Activated T-helper 1 cell treated with anti-CD3 and anti-CD28 coated beads, Interleukin-12 subunit alpha, Interleukin-12 subunit beta, Interleukin-2, Interleukin-4 antibody, amounts not matched to agents 30 ng/mL and 10 ng/mL and 1 ng/mL, durations not matched to agents 14 hours and 24 hours and 36 hours (primary cell): ENCODE measurements around the gene CTU1. TPM values are rescaled to one million over a fixed set of nuclear protein-coding genes. Genes with fewer than 3 reads are reported as not detected.

Experiments
- DNase-seq: peaks from one replicate; pipeline ENCODE4 v3.0.0; 2021; ENCODE audit warnings: low spot score
- H3K27ac Mint-ChIP-seq: one replicate; pipeline ENCODE4 v1.8.0; 2021; ENCODE audit warnings: mild to moderate bottlenecking, mixed read lengths
- H3K27me3 Mint-ChIP-seq: one replicate; pipeline ENCODE4 v1.8.0; 2022; ENCODE audit warnings: mild to moderate bottlenecking, moderate library complexity, mixed read lengths; ENCODE audit not compliant: insufficient read depth
- H3K36me3 Mint-ChIP-seq: one replicate; pipeline ENCODE4 v1.8.0; 2021; ENCODE audit warnings: low read depth, mixed read lengths
- H3K4me1 Mint-ChIP-seq: one replicate; pipeline ENCODE4 v1.8.0; 2021; ENCODE audit warnings: low read depth, mixed read lengths
- H3K4me3 Mint-ChIP-seq: one replicate; pipeline ENCODE4 v1.8.0; 2021; ENCODE audit warnings: mild to moderate bottlenecking, moderate library complexity, mixed read lengths
- H3K9me3 Mint-ChIP-seq: one replicate; pipeline ENCODE4 v1.8.0; 2021; ENCODE audit warnings: mixed read lengths
- intact Hi-C: fragments of 100-400 bp; cut with micrococcal nuclease; formaldehyde crosslinking; loops from one replicate; pipeline ENCODE4 v1.15.1; 2024
- total RNA-seq: library from RNA; stranded (reverse); gene quantifications from 2 replicates; pipeline ENCODE4 v1.2.3, GENCODE V29; 2022

CTU1 gene
- total RNA-seq, 1 donor from 2014 or later: 12.5 TPM

DNA sequence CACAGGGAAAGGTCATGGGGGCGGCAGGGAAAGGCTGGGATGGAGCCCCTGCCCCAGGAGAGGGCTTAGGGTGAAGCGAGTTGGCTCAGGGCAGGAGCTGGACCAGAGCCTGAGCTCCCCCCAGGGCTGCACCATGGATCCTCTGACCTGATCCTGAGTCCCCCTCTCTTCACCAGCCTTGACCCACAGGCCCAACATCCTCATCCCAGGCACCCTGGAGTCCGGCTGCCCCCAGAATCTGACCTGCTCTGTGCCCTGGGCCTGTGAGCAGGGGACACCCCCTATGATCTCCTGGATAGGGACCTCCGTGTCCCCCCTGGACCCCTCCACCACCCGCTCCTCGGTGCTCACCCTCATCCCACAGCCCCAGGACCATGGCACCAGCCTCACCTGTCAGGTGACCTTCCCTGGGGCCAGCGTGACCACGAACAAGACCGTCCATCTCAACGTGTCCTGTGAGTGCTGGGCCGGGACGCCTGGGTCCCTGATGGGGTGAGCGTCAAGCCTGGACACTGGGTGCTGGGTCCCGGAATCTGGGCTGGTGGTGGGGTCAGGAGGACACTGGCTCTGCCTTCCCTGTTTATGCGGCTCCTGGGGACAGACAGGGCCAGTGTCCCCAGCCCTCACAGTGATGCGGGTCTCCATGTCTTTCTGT is 17.3 kb upstream of the CTU1 start:
- H3K9me3 Mint-ChIP-seq: no peaks in the 10 kb centered on the region
- H3K36me3 Mint-ChIP-seq: no peaks in the 10 kb centered on the region
- peaks cover 11% of the 10 kb centered on the region for H3K27me3 Mint-ChIP-seq
- no peak overlapping the region for H3K4me3 Mint-ChIP-seq
- peaks cover 39% of the 10 kb centered on the region for H3K4me1 Mint-ChIP-seq
- intact Hi-C loops: no loop called here
- H3K27ac Mint-ChIP-seq: no peak overlapping the region
- DNase-seq: no peak

DNA sequence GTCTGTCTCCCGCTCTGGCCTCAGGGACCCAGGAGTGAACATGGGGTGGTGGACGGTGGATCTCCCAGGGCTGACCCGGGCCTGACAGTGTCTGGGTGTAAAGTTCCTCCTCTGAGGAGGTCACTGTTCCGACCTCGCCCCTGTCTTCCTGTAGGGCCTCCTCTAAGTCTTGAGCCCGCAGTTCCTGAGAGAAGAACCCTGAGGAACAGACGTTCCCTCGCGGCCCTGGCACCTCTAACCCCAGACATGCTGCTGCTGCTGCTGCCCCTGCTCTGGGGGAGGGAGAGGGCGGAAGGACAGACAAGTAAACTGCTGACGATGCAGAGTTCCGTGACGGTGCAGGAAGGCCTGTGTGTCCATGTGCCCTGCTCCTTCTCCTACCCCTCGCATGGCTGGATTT is 16.5 kb upstream of the CTU1 start, which contains the start of gene SIGLEC9:
SIGLEC9 (plus strand) TSS at position 178 of the 400 bp plus-strand sequence; CDS start at position 247, 69 bp downstream.
- Mint-ChIP-seq H3K27me3 (peaks cover 9% of the 10 kb centered on the region), H3K4me1 (peaks cover 43% of the 10 kb centered on the region), H3K36me3 (no peaks in the 10 kb centered on the region), H3K4me3 (peak within 1 kb of the TSS; percentile 54), H3K27ac (peak within 1 kb of the TSS; percentile 80), H3K9me3 (no peaks in the 10 kb centered on the region)
- intact Hi-C loops: no loop called here
- DNase-seq: no peak

DNA sequence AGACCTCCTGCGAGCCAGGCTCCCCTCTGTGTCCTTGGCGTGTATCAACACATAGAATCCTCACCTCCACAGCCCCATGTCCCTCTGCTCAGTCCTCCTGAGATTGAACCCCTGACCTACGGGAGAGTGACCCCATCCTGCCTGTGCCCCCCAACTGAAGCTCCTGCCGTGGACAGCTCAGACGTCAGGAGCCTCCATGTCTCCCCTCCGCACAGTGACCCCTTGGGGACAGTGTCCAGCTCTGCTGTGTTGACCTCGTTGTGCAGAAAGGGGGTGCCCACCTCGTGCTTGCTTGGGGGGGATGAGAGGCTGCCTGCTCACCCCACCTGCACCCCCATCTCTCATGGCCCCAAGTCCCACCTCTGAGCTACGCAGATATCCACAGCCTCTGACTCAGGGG is 16.0 kb upstream of the CTU1 start:
- intact Hi-C loops: no loop called here
- H3K27ac Mint-ChIP-seq: peak overlapping the region; percentile 80
- no peak for DNase-seq
- peaks cover 46% of the 10 kb centered on the region for H3K4me1 Mint-ChIP-seq
- peaks cover 8% of the 10 kb centered on the region for H3K27me3 Mint-ChIP-seq
- H3K9me3 Mint-ChIP-seq: no peaks in the 10 kb centered on the region
- H3K36me3 Mint-ChIP-seq: no peaks in the 10 kb centered on the region
- H3K4me3 Mint-ChIP-seq: peak overlapping the region; percentile 51

DNA sequence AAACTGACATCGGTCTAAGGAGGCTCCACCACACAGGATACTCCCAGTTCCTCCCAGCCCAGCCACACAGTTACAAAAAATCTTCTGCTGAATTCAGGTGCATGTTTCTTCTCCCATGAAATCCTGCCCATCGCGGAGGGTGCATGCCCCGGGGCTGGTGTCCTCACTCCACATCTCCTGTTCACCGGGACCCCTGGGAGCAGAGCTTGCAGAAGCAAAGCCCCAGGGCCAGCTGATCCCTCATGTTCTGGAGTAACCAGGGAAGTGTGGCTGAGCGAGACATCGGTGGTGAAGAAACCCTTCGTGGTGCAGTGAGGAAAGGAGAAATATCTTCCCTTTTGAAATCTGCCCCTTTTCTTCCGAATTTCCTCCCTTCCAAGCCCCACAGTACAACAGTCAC is 15.6 kb upstream of the CTU1 start:
- Mint-ChIP-seq H3K36me3 (no peaks in the 10 kb centered on the region), H3K27me3 (peaks cover 8% of the 10 kb centered on the region), H3K4me1 (peaks cover 45% of the 10 kb centered on the region), H3K9me3 (no peaks in the 10 kb centered on the region), H3K27ac (peak overlapping the region; percentile 80), H3K4me3 (peak overlapping the region; percentile 54)
- intact Hi-C loops: loop anchor here (1.0 kb wide), 1 partner anchor 10 kb away; no protein-coding TSS in a partner anchor
- DNase-seq: no peak

DNA sequence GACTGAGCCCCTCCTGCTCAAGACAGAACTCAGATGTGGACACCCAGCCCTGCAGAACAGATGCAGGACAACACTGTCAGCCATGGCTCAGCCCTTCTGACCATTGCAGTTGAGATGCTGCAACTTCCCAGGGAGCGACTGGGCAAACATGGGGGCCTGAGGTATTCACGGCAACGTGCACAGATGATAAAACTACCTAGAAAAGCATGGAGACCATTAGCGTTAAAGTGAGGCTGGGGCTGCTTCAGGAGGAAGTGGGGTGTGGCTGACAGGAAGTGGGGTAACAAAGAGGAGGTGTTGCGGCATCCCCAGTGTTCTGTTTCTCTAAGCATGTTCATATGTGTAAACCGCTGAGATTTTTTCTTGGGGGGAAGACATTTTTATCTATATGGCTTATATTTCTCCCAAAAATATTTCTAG is 15.2 kb upstream of the CTU1 start:
- no peaks in the 10 kb centered on the region for H3K36me3 Mint-ChIP-seq
- peak; percentile 37 for DNase-seq
- H3K9me3 Mint-ChIP-seq: no peaks in the 10 kb centered on the region
- peaks cover 41% of the 10 kb centered on the region for H3K4me1 Mint-ChIP-seq
- peak overlapping the region; percentile 54 for H3K4me3 Mint-ChIP-seq
- H3K27ac Mint-ChIP-seq: peak overlapping the region; percentile 80
- peaks cover 8% of the 10 kb centered on the region for H3K27me3 Mint-ChIP-seq
- intact Hi-C loops: loop anchor here (1.0 kb wide), 1 partner anchor 9 kb away; no protein-coding TSS in a partner anchor

DNA sequence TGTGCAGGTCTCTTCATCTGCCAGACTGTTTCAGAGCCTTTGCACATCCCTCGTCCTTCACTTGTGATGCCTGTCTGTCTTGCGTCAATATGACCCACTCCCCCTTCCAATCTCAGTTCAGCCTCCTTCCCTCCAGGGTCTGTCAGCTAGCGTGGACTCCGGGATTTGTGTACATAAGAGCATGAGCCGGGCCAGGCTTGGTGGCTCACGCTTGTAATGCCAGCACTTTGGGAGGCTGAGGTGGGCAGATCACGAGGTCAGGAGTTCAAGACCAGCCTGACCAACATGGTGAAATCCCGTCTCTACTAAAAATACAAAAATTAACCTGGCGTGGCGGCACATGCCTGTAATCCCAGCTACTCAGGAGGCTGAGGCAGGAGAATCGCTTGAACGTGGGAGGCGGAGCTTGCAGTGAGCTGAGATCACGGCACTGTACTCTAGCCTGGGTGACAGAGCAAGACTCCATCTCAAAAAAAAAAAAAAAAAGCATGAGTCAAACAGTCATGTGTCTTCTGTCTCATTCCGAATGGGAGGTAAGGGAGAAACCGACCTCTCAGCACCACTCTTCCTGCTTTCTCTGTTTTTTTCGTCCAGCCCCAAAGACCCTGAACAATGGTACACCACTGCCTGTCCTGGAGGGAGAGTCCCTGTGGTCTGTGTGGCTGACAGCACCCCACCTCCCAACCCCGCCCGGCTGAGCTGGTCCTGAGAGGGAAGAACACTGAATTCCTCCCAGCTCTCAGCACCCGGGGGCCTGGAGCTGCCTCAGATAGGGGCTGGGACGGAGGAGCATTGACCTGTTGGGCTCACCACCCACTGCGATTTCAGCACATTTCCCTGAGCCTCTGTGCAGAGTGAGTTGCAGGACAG is 14.1 kb upstream of the CTU1 start:
- Mint-ChIP-seq H3K27me3 (peaks cover 11% of the 10 kb centered on the region), H3K9me3 (no peaks in the 10 kb centered on the region), H3K4me1 (peaks cover 41% of the 10 kb centered on the region), H3K4me3 (no peak overlapping the region), H3K36me3 (no peaks in the 10 kb centered on the region), H3K27ac (no peak overlapping the region)
- intact Hi-C loops: no loop called here
- DNase-seq: no peak

DNA sequence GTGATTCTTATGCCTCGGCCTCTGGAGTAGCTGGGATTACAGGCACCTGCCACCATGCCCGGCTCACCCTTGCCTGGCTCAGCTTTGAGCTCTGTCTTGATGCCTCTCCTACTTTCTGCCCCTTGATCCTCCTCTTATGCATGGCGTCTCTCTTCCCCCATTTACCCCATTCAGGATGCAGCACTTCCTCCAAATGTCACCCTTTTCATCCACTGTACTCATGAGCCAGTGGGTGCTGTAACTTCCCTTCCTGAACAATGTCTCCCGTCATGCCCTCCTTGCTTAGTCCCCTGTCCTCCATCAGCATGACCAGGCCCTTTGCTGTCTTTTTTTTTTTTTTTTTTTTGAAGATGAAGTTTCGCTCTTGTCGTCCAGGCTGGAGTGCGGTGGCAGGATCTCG is 13.0 kb upstream of the CTU1 start:
- no peak for DNase-seq

DNA sequence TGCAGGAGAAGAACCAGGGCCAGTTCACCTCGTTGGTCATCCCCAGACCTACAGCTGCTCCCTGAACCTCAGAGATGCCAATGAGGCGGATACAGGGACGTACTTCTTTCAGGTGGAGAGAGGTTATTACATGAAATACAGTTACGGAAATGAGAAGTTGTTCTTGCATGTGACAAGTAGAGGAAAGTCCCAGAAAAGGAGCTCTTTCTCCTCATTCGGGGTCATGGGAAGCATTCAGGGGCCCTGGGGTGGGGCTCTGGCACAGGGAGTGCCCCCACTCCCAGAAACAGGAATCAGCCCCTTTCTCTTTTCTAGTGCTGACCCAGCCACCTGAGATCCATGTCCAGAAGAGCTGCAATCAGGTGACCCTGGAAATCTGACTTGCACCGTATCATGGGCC is 12.0 kb upstream of the CTU1 start:
- H3K36me3 Mint-ChIP-seq: no peaks in the 10 kb centered on the region
- H3K4me1 Mint-ChIP-seq: peaks cover 53% of the 10 kb centered on the region
- H3K27me3 Mint-ChIP-seq: peaks cover 9% of the 10 kb centered on the region
- DNase-seq: no peak
- no peak overlapping the region for H3K4me3 Mint-ChIP-seq
- H3K27ac Mint-ChIP-seq: no peak overlapping the region
- H3K9me3 Mint-ChIP-seq: no peaks in the 10 kb centered on the region
- intact Hi-C loops: no loop called here

More for the DNA sequence above, 13.0 kb upstream of the CTU1 start:
- no peak overlapping the region for H3K4me3 Mint-ChIP-seq
- H3K4me1 Mint-ChIP-seq: peaks cover 48% of the 10 kb centered on the region
- H3K27ac Mint-ChIP-seq: no peak overlapping the region
- peaks cover 7% of the 10 kb centered on the region for H3K27me3 Mint-ChIP-seq
- intact Hi-C loops: no loop called here
- H3K36me3 Mint-ChIP-seq: no peaks in the 10 kb centered on the region
- H3K9me3 Mint-ChIP-seq: no peaks in the 10 kb centered on the region

DNA sequence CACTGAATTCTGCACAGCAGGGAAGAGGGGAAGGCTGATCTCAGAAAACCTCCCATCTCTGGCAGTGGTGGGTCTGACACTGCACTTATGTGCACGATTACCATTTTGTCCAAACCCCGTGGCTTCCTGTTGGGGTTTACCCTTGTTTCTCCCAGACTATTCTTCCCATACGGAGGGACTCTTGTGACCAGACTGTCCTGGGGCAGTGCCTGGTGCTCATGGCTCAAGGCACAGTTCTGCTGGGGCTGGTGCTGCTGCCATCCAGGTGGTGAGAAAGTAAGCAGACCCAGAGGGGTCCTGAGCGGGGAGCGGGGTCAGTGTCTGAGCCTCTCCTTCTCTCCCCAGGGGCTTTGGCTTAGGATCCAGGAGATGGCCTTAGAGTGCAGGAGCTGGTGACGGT is 11.4 kb upstream of the CTU1 start:
- no peak for DNase-seq
- Mint-ChIP-seq H3K27ac (no peak overlapping the region), H3K27me3 (peaks cover 9% of the 10 kb centered on the region), H3K36me3 (no peaks in the 10 kb centered on the region), H3K9me3 (no peaks in the 10 kb centered on the region), H3K4me3 (no peak overlapping the region), H3K4me1 (peaks cover 48% of the 10 kb centered on the region)
- intact Hi-C loops: no loop called here

DNA sequence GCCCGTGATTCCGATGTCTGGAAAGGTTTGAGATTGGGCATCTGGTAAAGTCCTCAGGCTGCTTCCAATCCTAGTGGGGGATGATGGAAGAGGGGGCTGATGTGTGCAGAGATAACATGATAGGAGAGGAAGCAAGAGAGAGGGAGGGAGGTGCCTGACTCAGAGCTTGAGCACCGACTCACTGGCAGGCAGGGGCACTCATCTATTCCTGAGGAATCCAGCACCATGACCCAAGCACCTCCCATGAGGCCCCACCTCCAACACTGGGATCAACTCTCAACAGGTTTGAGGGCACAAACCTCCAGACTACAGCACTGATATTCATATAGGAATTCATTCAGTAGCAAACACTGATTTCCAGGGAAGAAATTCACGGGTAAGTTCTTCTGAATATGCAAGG is 10.9 kb upstream of the CTU1 start:
- Mint-ChIP-seq H3K36me3 (no peaks in the 10 kb centered on the region), H3K27me3 (peaks cover 9% of the 10 kb centered on the region)

DNA sequence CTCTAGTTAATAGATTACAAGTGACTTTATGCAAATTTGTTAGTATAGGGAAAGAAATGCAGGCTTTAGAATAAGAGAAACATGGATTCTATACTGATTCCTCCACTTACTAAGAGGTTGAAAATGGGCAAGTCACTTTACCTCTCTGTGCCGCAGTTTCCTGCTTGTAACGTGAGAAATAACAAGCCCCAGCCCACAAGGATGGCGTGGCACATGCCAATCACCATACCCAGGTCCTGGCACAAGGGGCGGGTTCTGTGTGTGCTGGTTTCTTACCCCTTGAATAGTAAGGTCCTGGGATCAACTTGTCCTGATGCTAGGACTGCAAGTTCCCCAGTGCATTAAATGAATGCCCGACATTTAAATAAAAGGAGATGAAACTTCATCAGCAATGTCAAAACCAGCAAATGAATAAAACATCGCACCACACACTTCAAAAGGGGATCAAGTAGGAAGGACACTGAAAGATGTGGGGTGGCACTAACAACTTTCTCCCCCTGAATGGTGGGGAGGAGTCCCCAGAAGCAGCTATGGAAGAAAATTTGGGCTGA is 8.6 kb upstream of the CTU1 start:
- no peak for DNase-seq
- intact Hi-C loops: no loop called here
- Mint-ChIP-seq H3K4me1 (peaks cover 21% of the 10 kb centered on the region), H3K9me3 (no peaks in the 10 kb centered on the region), H3K4me3 (no peak overlapping the region), H3K27ac (no peak overlapping the region), H3K27me3 (peaks cover 6% of the 10 kb centered on the region), H3K36me3 (no peaks in the 10 kb centered on the region)

More for the DNA sequence above, 10.9 kb upstream of the CTU1 start:
- no peak for DNase-seq
- Mint-ChIP-seq H3K4me1 (peaks cover 44% of the 10 kb centered on the region), H3K4me3 (no peak overlapping the region), H3K27ac (no peak overlapping the region), H3K9me3 (no peaks in the 10 kb centered on the region)
- intact Hi-C loops: no loop called here

DNA sequence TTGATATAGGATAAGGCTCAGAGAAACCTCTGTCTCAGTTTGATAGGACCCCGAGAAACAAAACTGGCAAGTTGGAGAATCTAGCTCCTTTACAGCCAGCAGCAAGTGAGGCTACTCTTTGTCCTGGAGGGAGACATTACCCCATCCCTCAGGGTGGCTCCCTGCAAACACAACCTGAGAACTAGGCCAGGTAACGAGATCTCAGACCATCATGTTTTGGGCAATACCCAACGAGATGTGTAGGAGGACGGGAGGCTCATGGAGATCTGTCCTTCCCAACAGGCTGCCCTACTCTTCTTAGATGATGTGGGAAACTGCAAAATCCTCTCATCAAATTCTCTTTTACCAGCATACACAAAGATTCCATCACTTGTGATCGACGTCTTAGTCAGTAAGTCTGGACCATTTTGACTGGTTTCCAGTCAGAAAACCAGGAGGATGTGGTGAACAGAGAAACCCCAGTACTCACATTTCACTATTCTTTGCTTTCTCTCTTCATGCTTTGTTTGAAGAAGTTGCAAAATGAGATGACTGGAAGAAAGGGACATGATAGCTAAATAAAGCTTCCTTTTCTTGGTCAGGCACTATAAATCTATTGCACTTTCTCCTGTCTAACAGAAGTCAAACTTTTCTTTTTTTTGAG is 6.0 kb upstream of the CTU1 start:
- no peaks in the 10 kb centered on the region for H3K9me3 Mint-ChIP-seq
- no peaks in the 10 kb centered on the region for H3K36me3 Mint-ChIP-seq
- intact Hi-C loops: loop anchor here (1.0 to 2.0 kb wide), 6 partner anchors 9 to 327 kb away; no protein-coding TSS in a partner anchor
- H3K27me3 Mint-ChIP-seq: peaks cover 6% of the 10 kb centered on the region
- peak overlapping the region; percentile 4 for H3K4me3 Mint-ChIP-seq
- H3K27ac Mint-ChIP-seq: peak overlapping the region; percentile 77
- peak; percentile 23 for DNase-seq
- peaks cover 12% of the 10 kb centered on the region for H3K4me1 Mint-ChIP-seq
